GM19099 (cell line): ENCODE measurements around the gene C22orf23.

Source experiments
- POLR2A ChIP-seq: IDR thresholded peaks from 3 replicates; pipeline ENCODE4 v1.6.1; 2011; ENCODE audit warnings: low read depth; ENCODE audit not compliant: insufficient read length; ENCODE audit errors: extremely low read depth

Gene C22orf23

GRCh38 chr22:37918580-37919270 is 34.7 kb downstream of the C22orf23 start:
- no peak for TF ChIP-seq POLR2A

GRCh38 chr22:37917874-37918548 is 35.4 kb downstream of the C22orf23 start:
- TF ChIP-seq POLR2A: no peak

GRCh38 chr22:37916311-37916710 is 37.1 kb downstream of the C22orf23 start:
- TF ChIP-seq POLR2A: no peak

- TF ChIP-seq POLR2A: no peak
These were observed 40.1 kb downstream of the C22orf23 start for GRCh38 chr22:37913233-37913721.

GRCh38 chr22:37912171-37912570 is 41.2 kb downstream of the C22orf23 start:
- no peak for TF ChIP-seq POLR2A

GRCh38 chr22:37911697-37912096 is 41.7 kb downstream of the C22orf23 start:
- TF ChIP-seq POLR2A: no peak

- TF ChIP-seq POLR2A: no peak
These were observed 42.3 kb downstream of the C22orf23 start for GRCh38 chr22:37910890-37911672.

GRCh38 chr22:37909766-37910165 is 43.6 kb downstream of the C22orf23 start:
- TF ChIP-seq POLR2A: no peak

GRCh38 chr22:37907036-37907954 is 46.1 kb downstream of the C22orf23 start:
- no peak for TF ChIP-seq POLR2A

GRCh38 chr22:37906364-37907008 is 46.9 kb downstream of the C22orf23 start:
- peak; percentile 64 for TF ChIP-seq POLR2A

GRCh38 chr22:37905534-37906363 is 47.7 kb downstream of the C22orf23 start, which contains the start of gene MICALL1:
TSS of gene MICALL1 (plus strand) at chr22:37906297. CDS start at chr22:37906423, 126 bp downstream.
- TF ChIP-seq POLR2A: no peak

GRCh38 chr22:37904572-37905533 is 48.5 kb downstream of the C22orf23 start:
- TF ChIP-seq POLR2A: no peak
